GM10266 (cell line): ENCODE measurements around the gene TECPR2.
A peak's percentile ranks its signal among the peaks of the same experiment; 100 is the strongest.

Source experiments
- DNase-seq: peaks from one replicate; pipeline ENCODE4 v3.0.0; 2012; ENCODE audit errors: extremely low spot score
- TF ChIP-seq, protein P1 (sequence below): IDR thresholded peaks from 2 replicates; pipeline ENCODE4 v1.5.1; 2012; ENCODE audit warnings: mild to moderate bottlenecking, low read depth; ENCODE audit not compliant: control insufficient read depth, insufficient read depth; ENCODE audit errors: missing control alignments

The TECPR2 gene

DNA sequence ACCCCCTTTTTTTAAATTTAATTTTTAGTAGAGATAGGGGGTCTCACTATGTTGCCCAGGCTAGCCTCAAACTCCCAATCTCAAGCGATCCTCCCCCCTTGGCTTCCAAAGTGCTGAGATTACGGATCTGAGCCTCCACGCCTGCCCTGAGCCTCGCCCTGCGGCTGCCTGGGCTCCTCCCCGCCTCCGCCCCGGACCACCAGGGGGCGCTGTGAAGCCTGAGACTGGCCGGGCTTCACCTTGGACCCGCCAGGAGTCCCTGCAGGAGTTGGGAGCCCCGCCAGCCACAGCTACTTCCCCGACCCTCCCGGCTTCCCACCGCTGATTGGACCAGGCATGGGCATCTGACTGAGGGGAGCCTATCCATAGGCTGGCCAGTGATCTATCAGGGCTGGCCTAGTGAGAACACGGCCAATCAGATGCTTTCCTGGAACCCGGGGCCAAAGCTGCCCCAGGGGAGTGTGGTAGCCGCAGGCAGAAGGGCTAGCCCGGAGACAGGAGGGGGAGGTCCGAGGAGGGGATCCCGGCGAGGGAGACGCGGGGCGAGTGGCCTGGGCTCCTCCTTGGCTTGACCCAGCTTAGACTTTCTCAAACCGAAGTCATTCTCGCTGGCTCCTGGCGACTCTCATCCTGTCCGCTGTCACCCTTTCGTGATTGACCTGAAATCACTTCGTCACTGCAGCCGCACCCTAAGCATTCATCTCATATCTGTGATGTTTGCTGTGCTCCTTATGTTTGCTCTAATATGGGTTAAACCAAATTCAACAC, 161.9 kb downstream of the TECPR2 start:
- TF ChIP-seq, protein P1, sequence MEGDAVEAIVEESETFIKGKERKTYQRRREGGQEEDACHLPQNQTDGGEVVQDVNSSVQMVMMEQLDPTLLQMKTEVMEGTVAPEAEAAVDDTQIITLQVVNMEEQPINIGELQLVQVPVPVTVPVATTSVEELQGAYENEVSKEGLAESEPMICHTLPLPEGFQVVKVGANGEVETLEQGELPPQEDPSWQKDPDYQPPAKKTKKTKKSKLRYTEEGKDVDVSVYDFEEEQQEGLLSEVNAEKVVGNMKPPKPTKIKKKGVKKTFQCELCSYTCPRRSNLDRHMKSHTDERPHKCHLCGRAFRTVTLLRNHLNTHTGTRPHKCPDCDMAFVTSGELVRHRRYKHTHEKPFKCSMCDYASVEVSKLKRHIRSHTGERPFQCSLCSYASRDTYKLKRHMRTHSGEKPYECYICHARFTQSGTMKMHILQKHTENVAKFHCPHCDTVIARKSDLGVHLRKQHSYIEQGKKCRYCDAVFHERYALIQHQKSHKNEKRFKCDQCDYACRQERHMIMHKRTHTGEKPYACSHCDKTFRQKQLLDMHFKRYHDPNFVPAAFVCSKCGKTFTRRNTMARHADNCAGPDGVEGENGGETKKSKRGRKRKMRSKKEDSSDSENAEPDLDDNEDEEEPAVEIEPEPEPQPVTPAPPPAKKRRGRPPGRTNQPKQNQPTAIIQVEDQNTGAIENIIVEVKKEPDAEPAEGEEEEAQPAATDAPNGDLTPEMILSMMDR: peak; percentile 99
- DNase-seq: peak; percentile 99

DNA sequence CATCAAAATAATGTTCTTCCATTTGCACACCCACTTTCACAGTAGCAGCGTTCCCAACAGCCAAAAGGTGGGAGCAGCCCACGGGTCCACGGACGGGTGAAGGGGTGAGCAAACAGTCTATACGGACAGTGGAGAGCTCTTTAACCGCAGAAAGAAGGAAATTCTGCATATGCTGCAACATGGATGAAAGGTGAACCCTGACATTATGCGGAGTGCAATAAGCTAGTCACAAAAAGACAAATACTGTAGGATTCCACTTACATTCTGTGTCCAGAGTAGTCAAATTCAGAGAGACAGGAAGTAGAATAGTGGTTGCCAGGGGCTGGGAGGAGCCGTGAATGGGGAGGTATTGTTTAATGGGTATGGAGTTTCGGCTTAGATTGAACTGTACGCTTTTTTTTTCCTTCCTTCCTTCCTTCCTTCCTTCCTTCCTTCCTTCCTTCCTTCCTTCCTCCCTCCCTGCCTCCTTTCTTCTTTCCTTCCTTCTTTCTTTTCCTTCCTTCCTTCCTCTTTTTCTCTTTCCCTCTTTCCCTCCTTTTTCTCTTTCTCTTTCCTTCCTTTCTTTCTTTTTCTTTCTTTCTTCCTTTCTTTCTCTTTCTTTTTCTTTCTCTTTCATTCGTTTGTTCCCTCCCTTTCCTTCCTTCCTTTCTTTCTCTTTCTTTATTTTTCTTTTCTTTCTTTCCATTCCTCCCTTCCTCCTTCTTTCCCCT, 162.6 kb downstream of the TECPR2 start:
- no peak for DNase-seq
- TF ChIP-seq, protein P1: no peak

DNA sequence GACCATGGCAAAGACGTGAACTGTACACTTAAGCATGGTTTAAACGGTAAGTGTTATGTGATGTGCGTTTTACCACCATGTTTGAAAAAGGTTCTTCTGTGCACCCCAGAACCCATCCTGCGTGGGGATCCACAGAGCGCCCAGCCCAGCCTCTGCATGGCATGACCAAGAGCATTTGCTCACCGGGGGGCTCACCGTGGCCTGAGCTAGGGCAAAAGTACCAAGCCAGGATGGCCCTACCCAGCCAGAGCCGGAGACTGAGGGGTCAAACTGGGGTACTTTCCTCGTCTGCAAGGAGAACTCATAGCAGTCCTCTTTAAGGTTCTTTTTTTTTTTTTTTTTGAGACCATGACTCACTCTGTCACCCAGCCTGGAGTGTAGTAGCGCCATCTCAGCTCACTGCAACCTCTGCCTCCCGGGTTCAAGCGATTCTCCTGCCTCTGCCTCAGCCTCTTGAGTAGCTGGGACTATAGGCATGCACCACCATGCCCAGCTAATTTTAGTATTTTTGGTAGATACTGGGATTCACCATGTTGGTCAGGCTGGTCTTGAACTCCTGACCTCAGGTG, 163.3 kb downstream of the TECPR2 start:
- no peak for DNase-seq

DNA sequence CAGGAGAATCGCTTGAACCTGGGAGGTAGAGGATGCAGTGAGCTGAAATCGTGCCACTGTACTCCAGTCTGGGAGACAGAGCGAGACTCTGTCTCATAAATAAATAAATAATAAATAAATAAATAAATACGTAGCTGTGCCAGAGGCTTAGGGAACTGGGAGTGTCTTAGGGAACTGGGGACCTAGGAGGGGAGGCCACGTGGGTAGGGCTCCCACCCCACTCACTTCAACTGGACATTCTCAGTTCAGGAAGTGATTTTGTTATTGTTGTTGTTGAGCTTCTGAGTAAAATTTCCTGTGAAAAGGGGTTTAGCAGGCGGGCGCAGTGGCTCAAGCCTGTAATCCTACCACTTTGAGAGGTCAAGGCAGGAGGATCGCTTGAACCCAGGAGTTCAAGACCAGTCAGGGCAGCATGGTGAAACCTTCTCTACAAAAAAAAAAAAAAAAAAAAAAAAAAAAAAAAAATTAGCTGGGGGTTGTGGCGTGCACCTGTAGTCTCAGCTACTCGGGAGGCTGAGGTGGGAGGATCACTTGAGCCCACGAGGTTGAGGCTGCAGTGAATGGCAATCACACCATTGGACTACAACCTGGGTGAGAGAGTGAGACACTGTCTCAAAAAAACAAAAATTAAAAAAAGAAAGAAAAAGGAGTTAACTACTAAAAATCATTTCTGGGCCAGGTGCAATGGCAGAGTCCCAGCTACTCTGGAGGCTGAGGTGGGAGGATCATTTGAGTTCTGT, 165.9 kb downstream of the TECPR2 start:
- TF ChIP-seq, protein P1: no peak
- DNase-seq: no peak

More for the DNA sequence above, 163.3 kb downstream of the TECPR2 start:
- TF ChIP-seq, protein P1: no peak

GRCh38 chr14:102530828-102531478, 168.2 kb downstream of the TECPR2 start:
- TF ChIP-seq, protein P1: no peak
- no peak for DNase-seq

DNA sequence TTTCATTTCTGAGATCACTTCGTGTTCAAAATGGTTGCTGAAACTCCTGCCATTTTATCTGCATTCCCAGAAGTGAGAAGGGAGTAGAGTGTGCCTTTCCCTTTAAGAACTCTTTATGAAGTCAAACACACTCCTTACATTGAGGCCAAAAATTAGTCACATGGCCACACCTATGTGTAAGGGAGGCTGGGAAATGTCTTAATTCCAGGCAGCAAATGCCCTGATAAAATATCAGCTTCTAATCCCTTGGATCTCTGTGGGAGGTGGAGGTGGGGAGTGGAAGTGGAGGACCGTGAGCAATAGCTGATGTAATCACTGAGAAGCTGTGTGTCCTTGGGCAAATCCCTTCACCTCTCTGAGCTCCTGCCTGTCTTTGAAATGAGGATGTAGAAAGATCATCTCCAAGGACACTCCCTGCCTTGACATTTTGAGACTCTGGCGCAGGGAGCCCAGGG, 169.5 kb downstream of the TECPR2 start:
- DNase-seq: no peak
- TF ChIP-seq, protein P1: no peak
